GM12878 (cell line): ENCODE results near the gene MPST. TPM values are rescaled to one million over a fixed set of nuclear protein-coding genes. Genes with fewer than 3 reads are reported as not detected.

Experiments
- BHLHE40 ChIP-seq, 2 experiments: fragments of 450-650 bp in 1 of 2; IDR thresholded peaks; 2 replicates each; pipeline ENCODE4 v1.6.1; 2011 to 2017; ENCODE audit warnings: low read depth in 2 of 2, borderline replicate concordance in 1 of 2, improper control_type of control experiment in 1 of 2, low read length in 1 of 2, mild to moderate bottlenecking in 1 of 2
- CEBPB ChIP-seq, 2 experiments: fragments of 150-350 bp in 1 of 2; IDR thresholded peaks; 2 replicates each; pipeline ENCODE4 v1.6.1; 2012 to 2014; ENCODE audit warnings: low read depth in 2 of 2, low read length in 2 of 2, borderline replicate concordance in 1 of 2, inconsistent platforms in 1 of 2
- CHD2 ChIP-seq: IDR thresholded peaks from 2 replicates; pipeline ENCODE4 v1.6.1; 2011; ENCODE audit warnings: low read depth, low read length, improper control_type of control experiment, borderline replicate concordance
- HDAC2 ChIP-seq: fragments of 200-600 bp; sonication (generic); IDR thresholded peaks from 2 replicates; pipeline ENCODE4 v1.6.1; 2017
- MTA3 ChIP-seq: IDR thresholded peaks from 2 replicates; pipeline ENCODE4 v1.6.1; 2012; ENCODE audit warnings: low read length, inconsistent platforms, borderline replicate concordance
- NFIC ChIP-seq: IDR thresholded peaks from 2 replicates; pipeline ENCODE4 v1.6.1; 2012; ENCODE audit warnings: low read depth, mild to moderate bottlenecking, inconsistent platforms, low read length, moderate library complexity
- NRF1 ChIP-seq: conservative IDR thresholded peaks from 2 replicates; pipeline ENCODE4 v1.6.1; 2011; ENCODE audit warnings: mild to moderate bottlenecking, low read depth, low read length, improper control_type of control experiment
- PAX8 ChIP-seq: fragments of 450-650 bp; IDR thresholded peaks from 2 replicates; pipeline ENCODE4 v1.6.1; 2017; ENCODE audit warnings: mild to moderate bottlenecking, moderate library complexity
- RUNX3 ChIP-seq: IDR thresholded peaks from 2 replicates; pipeline ENCODE4 v1.6.1; 2012; ENCODE audit warnings: low read length, inconsistent platforms
- SMC3 ChIP-seq: IDR thresholded peaks from 2 replicates; pipeline ENCODE4 v1.6.1; 2011; ENCODE audit warnings: low read length, improper control_type of control experiment, borderline replicate concordance
- ZBED1 ChIP-seq: IDR thresholded peaks from 2 replicates; pipeline ENCODE4 v1.6.1; 2016; ENCODE audit warnings: borderline replicate concordance
- ZNF207 ChIP-seq: fragments of 450-650 bp; IDR thresholded peaks from 2 replicates; pipeline ENCODE4 v1.6.1; 2014; ENCODE audit warnings: antibody characterized with exemption, mild to moderate bottlenecking, borderline replicate concordance
- polyA plus RNA-seq, 11 experiments: library from polyadenylated mRNA; depleted of rRNA in 4 of 11; unstranded in 6 of 11; stranded (reverse) in 5 of 11; fragments of >200 nt; fragmentation: Nextera tagmentation in 4 of 11; fragmentation: Illumina TruSeq in 1 of 11; extraction: Ambion mirVana in 4 of 11; extraction: Trizol in 1 of 11; gene quantifications; 1 replicate in 1 of 11; 2 replicates in 10 of 11; pipeline versions ENCODE4 v1.2.1 to v1.2.3, GENCODE V29; 2011 to 2016; ENCODE audit warnings: inconsistent platforms in 2 of 11, missing spikeins in 2 of 11, low read depth in 1 of 11
- total RNA-seq, 4 experiments: library from RNA; depleted of rRNA in 3 of 4; stranded (reverse); fragments of >200 nt in 3 of 4; fragmentation: Illumina TruSeq in 1 of 4; extraction: Trizol in 1 of 4; gene quantifications; 2 replicates each; pipeline versions ENCODE4 v1.2.1 to v1.2.3, GENCODE V29; 2013 to 2021
- TF ChIP-seq, protein P1 (sequence below): IDR thresholded peaks from 2 replicates; pipeline ENCODE4 v1.6.1; 2011; ENCODE audit warnings: low read depth, low read length, improper control_type of control experiment, borderline replicate concordance
- TF ChIP-seq, protein P2 (sequence below): fragments of 450-650 bp; IDR thresholded peaks from 2 replicates; pipeline ENCODE4 v1.6.1; 2017; ENCODE audit warnings: mild to moderate bottlenecking

MPST gene
- total and polyA plus RNA-seq, 10 of the 15 experiments (the other 5 are each of a cell fraction or from before 2014, with no cell fraction given), result 0.95 to 88.7 (median 38.5) TPM

DNA sequence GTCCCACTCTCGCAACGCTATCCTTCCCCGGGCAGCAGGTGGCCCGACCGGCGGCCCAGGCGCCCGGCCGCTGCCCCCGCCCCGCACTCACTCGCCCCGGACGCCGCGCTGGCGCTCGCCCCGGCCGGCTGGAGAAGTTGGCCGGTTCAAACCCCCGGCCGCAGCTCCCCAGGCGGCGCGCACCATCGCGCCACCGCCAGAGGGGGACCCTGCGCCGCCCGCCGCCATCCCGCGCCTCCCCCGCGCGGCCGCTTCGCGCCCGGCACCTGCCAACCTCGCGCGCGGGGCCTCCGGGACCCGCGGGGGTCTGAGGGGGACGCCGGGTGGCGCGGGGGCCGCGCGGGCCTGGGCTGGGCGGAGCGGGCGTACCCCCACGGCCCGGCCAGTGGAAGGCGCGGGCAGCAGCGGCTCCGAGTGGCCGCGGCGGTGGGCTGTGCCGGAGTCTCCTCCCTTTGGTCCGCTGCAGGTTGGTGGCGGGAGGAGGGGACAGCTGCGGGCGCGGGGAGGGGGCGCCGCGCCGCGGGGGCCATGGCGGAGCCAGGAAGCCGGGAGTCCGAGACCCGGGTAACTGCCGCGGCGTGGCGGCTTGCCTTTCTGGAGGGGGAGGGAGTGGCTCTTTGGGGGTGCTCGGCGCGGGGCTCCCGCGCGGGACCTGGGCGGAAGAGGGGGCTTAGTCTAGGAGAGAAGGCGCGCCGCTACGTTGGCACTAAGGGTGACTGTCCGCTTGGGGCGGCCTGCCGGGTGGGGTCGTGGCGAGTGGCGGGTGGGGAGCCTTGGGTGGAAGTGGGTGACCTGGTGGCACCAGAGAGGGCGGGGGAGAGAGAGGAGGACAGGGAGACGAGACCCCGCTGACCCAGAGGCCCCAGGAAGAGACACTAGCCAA is at the start of gene MPST, which contains the start of gene TST (continued):
- TF ChIP-seq, protein P1, sequence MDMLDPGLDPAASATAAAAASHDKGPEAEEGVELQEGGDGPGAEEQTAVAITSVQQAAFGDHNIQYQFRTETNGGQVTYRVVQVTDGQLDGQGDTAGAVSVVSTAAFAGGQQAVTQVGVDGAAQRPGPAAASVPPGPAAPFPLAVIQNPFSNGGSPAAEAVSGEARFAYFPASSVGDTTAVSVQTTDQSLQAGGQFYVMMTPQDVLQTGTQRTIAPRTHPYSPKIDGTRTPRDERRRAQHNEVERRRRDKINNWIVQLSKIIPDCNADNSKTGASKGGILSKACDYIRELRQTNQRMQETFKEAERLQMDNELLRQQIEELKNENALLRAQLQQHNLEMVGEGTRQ, result no peak
- TF ChIP-seq CHD2 (no peak), CEBPB (IDR thresholded peaks at IDR 0.05; ENCODE audit: borderline replicate concordance in 1 of 2, low read depth in 2 of 2, low read length in 2 of 2) (no peak), BHLHE40 (IDR thresholded peaks at IDR 0.05; ENCODE audit: borderline replicate concordance in 1 of 2, low read depth in 2 of 2, low read length in 1 of 2) (peak; percentile 71 to 99), RUNX3 (no peak), ZNF207 (no peak), MTA3 (no peak), SMC3 (no peak), NFIC (no peak), ZBED1 (no peak), HDAC2 (no peak), NRF1 (no peak), PAX8 (no peak)
- TF ChIP-seq, protein P2, sequence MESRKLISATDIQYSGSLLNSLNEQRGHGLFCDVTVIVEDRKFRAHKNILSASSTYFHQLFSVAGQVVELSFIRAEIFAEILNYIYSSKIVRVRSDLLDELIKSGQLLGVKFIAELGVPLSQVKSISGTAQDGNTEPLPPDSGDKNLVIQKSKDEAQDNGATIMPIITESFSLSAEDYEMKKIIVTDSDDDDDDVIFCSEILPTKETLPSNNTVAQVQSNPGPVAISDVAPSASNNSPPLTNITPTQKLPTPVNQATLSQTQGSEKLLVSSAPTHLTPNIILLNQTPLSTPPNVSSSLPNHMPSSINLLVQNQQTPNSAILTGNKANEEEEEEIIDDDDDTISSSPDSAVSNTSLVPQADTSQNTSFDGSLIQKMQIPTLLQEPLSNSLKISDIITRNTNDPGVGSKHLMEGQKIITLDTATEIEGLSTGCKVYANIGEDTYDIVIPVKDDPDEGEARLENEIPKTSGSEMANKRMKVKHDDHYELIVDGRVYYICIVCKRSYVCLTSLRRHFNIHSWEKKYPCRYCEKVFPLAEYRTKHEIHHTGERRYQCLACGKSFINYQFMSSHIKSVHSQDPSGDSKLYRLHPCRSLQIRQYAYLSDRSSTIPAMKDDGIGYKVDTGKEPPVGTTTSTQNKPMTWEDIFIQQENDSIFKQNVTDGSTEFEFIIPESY, result no peak
- TF ChIP-seq, all 136 proteins: peak for 26
